Measurements from ENCODE around the gene FAR2. TPM values are rescaled to one million over a fixed set of nuclear protein-coding genes. Genes with fewer than 3 reads are reported as not detected.

FAR2 gene
- total RNA-seq, 2 experiments from 2014 or later, result 7.1 to 9.6 TPM

DNA sequence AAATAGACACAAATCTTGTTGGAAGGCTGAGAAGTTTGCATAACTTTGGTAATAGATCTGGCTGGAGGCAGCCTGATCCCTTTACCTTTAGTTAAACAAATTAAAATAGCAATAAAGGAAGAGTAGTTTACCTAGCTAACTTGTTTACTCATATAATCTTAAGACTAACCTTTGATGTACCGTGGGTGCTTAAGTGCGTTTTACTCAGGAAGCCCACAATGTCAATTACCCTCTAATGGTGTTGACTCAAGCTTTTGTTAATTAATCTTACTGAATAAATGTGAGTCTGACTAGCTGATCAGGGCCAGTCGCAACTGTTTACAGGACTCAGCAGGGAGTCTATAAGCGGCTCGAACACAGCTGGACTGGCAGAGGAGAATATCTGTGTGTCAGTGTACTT lies 51.5 kb downstream of the FAR2 start:
- CTCF ChIA-PET, result no interaction called here
- POLR2A ChIA-PET, result no interaction called here

DNA sequence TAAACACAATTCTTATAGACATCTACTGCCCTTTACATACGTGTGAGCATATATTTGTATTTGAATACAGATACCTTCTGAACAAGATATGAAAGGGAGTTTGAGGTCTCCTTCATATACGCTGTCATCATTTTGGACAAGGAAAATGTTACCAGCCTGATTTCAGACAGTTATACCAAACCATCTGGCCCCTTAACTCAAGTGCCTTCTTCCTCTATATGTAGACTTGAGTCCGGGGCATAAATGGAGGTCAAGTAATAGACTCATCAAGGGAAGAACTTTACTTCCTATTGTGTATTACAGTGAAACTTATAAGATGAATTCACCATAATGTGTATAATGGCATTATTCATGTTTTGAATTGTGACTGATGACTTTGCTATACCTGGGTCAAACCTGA lies 52.2 kb downstream of the FAR2 start:
- ChIA-PET POLR2A (no interaction called here), CTCF (no interaction called here)

GRCh38 chr12:29201746-29202145 lies 52.7 kb downstream of the FAR2 start:
- ChIA-PET POLR2A (no interaction called here), CTCF (no interaction called here)

GRCh38 chr12:29204521-29204920 lies 55.4 kb downstream of the FAR2 start:
- POLR2A ChIA-PET, result no interaction called here
- CTCF ChIA-PET, result no interaction called here

DNA sequence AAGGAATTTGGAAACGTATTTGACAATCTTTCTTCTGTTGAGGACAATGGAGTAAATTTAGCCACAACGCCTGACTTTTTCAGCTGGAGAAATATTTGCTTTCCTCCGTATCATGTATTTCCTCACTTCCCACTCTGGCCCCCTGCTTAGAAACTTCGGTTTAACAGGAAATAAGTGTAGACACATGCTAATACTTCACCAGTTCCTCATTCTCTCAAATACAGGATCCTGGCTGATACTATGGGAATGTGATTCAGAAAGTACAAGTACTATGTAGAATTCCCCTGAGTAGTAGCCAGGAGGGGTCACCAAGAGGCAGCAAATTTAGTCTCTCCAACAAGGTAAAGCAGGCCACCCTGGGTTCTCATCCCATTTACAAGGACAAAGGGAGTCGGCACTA lies 58.0 kb downstream of the FAR2 start:
- POLR2A ChIA-PET, result no interaction called here
- CTCF ChIA-PET, result no interaction called here

- CTCF ChIA-PET, result no interaction called here
- POLR2A ChIA-PET, result no interaction called here
Measured at GRCh38 chr12:29208060-29208459, 59.0 kb downstream of the FAR2 start.

- POLR2A ChIA-PET, result no interaction called here
- CTCF ChIA-PET, result no interaction called here
Measured at GRCh38 chr12:29208936-29209701, 60.0 kb downstream of the FAR2 start.

- ChIA-PET POLR2A (no interaction called here), CTCF (no interaction called here)
Measured at GRCh38 chr12:29211696-29212095, 62.6 kb downstream of the FAR2 start.

DNA sequence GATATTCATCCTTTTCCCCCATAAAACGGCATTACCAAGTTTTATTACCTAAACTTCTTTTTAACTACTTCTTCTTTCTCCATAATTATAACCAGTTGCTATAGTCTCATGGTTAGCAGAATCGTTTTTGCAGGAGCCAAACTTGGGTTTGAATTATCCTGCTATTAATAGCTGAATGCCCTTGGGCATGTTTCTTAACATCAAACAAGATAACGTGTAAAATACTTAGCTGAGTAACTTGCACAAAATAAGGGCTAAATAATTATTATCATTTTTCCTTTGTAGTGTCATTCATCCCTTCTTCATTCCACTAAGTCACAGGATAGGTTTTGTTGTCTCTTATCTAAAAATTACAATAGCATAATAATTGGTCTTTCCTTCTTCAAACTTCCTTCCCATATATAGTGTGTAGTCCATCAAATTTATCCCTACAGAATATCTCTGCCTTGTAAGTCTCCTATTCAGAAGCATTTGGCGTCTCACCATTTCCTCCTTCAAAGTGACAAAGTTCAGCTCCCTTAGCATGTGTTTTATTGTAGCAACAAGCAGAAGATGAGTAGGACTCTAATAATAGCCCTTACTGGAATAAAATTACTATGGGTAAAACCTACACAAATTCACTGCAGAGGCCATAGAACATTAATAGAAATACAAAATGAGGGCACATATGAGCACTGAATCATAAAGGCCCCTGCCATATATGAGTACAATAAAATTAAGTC lies 63.8 kb downstream of the FAR2 start:
- CTCF ChIA-PET, result no interaction called here
- POLR2A ChIA-PET, result no interaction called here

GRCh38 chr12:29216266-29216665 lies 67.2 kb downstream of the FAR2 start:
- ChIA-PET POLR2A (no interaction called here), CTCF (interaction anchor here (1.4 kb wide), 1 partner anchor 9 kb away, joined by 3 read pairs; no protein-coding TSS in a partner anchor)

DNA sequence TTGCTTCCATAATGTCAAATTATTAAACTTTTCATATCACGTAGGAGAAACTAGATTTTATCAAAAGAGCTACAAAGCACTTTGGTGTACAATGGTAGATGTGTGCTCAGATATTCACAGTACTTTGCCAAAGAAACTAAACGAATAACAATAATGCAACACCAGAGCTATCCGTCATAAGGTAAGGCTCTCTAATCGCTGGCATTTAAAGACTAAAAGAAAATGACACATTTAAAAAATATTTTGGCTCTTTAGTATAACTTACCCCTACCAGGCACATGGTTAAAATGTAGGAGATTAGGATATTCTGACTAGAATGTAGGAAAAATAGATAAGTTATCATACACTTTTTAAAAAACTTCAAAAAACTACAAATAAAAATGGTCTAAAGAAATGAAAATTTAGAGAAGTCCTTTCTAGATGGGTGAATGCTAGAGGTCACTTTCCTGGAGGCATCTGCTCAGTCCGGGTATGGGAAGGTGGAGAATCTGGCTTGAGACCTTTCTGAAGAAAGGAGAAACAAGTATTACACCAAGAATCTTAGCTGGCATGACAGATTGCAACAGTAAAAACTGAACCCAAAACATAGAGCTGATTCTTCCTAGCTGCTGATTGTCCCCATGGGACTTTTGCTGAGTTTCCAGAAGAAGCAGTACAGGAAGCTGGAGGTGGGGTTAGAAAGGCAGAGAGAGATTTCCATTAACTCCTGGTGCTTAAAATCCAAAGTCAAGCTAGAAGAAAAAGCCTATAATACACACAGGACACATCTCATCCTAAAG lies 67.9 kb downstream of the FAR2 start:
- ChIA-PET POLR2A (no interaction called here), CTCF (no interaction called here)

DNA sequence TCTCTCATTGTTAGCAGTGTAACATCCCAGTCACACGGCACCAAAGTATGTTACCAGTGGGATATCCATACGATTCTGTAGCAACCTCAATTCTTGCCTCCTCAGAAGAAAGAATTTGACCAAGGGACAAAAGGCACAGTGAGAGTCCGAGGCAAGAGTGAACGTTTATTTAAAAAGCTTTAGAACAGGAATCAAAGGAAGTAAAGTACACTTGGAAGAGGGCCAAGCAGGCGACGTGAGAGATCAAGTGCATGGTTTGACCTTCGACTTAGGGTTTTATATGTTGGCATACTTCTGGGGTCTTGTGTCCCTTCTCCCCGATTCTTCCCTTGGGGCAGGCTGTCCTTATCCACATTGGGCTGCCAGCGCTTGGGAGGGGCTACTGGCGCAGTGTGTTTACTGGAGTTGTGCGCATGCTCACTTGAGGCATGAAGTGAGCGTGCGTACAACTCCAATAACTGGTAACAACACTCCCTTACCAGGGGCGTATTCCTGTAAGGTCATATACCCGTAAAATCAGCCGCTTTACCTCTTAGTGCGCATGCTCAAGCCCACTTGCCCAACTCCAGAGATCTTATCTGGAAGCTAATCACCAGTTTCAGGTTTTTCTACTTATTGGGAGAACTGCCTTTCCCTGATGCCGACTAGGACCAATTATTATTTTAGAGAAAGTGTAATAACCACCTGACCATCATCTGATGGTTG lies 71.7 kb downstream of the FAR2 start:
- ChIA-PET CTCF (no interaction called here), POLR2A (no interaction called here)

- POLR2A ChIA-PET, result no interaction called here
Measured at GRCh38 chr12:29222200-29222599, 73.1 kb downstream of the FAR2 start.

DNA sequence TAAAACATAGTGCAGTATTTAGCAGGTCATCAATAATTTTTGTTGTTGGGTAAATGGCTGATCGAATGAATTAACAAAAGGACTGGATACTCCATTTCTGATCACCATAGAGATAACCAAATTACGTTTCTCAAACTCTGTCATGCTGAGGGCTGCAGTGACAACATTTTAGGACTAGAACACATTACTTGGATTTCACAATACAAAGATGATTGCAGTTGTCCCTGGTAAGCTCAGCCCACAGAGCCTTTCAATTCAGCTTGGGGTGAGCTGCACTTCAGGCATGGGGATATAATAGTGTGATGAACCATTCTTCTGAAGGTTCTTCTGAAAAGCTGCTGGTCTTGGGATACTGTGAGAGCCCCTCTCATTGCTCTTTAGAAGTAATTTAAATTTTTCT lies 74.3 kb downstream of the FAR2 start:
- POLR2A ChIA-PET, result no interaction called here
- CTCF ChIA-PET, result no interaction called here

More at GRCh38 chr12:29222200-29222599, 73.1 kb downstream of the FAR2 start:
- CTCF ChIA-PET, result no interaction called here

DNA sequence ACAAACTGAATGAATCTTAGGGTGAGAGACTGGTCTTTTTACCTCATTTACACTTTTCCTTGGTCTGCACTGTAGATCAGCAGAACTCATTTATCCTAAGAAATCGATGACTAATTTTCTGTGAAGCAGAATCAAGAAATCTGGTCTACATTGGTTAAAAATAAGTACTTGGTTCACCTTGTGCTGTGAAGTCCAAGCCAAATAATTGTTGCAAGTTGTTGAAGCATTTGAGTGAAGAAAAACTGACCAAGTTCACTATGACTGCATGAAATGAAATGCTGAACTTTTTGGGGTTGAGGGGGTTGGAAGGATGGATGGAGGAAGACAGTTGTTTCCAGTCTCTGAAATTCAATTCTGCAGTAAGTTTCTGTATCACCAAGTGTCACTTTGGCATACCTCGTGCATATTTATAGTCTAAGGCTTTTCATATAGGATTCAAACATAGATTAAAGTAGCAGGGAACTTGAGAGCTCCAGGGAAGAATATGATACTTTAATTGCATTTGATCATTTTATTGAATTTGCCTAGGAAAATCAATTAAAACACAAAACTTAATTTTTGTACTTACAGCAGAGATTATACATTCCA lies 75.0 kb downstream of the FAR2 start:
- CTCF ChIA-PET, result no interaction called here
- POLR2A ChIA-PET, result no interaction called here

GRCh38 chr12:29224572-29224971 lies 75.5 kb downstream of the FAR2 start:
- ChIA-PET POLR2A (no interaction called here), CTCF (no interaction called here)

DNA sequence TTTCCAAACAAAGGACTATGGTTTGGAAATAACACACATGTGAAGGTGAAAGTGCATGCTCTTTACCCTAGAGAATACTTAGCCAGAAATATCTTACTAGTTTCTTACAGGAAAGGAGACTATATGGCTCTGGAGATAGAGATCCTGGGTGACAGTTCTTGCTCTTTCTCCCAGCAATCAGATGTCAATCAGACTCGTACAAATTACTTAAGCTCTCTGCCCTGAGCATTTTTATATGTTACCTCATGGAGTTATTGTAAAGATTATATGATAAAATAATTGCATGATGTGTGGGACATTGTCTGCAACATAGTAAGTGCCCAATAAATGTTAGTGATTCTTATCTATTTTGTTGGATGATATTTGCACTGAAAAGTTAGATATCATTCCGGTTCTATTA lies 76.8 kb downstream of the FAR2 start:
- POLR2A ChIA-PET, result no interaction called here

GRCh38 chr12:29226616-29227015 lies 77.5 kb downstream of the FAR2 start:
- CTCF ChIA-PET, result no interaction called here
- POLR2A ChIA-PET, result no interaction called here

More for the DNA sequence above, 76.8 kb downstream of the FAR2 start:
- CTCF ChIA-PET, result interaction anchor here (1.1 kb wide), 1 partner anchor 10 kb away, joined by 3 read pairs; no protein-coding TSS in a partner anchor

DNA sequence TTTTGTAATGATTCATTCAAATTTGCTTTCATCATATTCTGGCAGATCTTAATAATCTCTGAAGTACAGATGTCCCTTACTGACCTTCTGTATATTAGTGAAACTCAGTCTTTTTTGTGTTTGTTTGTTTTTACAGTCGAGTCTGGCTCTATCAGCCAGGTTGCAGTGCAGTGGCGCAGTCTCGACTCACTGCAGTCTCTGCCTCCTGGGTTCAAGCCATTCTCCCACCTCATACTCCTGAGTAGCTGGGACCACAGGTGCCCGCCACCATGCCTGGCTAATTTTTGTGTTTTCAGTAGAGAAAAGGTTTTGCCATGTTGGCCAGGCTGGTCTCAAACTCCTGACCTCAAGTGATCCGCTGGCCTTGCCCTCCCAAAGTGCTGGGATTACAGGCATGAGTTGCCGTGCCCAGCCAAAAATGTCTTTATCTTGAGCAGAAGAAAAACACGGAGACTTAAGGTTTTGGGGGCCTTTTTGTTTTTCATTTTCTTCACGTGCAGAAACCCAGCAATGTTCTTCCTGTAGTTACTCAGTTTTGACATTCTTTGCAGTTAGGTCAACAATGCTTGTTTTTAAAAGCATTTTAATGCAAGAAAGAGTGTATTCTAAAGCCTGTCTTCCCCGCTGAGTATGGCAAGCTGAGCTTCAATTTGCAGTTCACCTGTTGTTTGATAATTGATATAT lies 79.5 kb downstream of the FAR2 start:
- ChIA-PET POLR2A (no interaction called here), CTCF (no interaction called here)

GRCh38 chr12:29229158-29229505 lies 80.1 kb downstream of the FAR2 start:
- ChIA-PET CTCF (no interaction called here), POLR2A (no interaction called here)

Data from activated CD8-positive, alpha-beta memory T cell treated with anti-CD3 and anti-CD28 coated beads for 36 hours (primary cell).